AG04450 (cell line): ENCODE results near the gene CPPED1. TPM values are rescaled to one million over a fixed set of nuclear protein-coding genes. Genes with fewer than 3 reads are reported as not detected.

Experiments
- CTCF ChIA-PET: fragments of 300-600, 350-600 bp; formaldehyde crosslinking; extraction: SDS; loops from one replicate; lab custom pipeline; 2022; ENCODE audit warnings: antibody characterized with exemption, inconsistent platforms; lab: Charles Lee
- POLR2A ChIA-PET: fragments of 350-600 bp; formaldehyde crosslinking; extraction: SDS; loops from one replicate; lab custom pipeline; 2021; ENCODE audit warnings: antibody characterized with exemption, inconsistent platforms; lab: Yijun Ruan, JAX
- DNase-seq: peaks from one replicate; pipeline ENCODE4 v3.0.0-alpha.2; 2011; ENCODE audit warnings: low read depth, low spot score
- H3K27ac ChIP-seq: one replicate; pipeline ENCODE4 v1.5.1; 2012; ENCODE audit warnings: low read depth, low read length, control low read depth
- H3K27me3 ChIP-seq: one replicate; pipeline ENCODE4 v1.6.0; 2012; ENCODE audit warnings: low read length; ENCODE audit not compliant: control insufficient read depth, insufficient read depth
- H3K4me3 ChIP-seq: 2 replicates; pipeline ENCODE4 v1.5.1; 2011; ENCODE audit warnings: mild to moderate bottlenecking, low read depth, low read length, control low read depth
- H3K9me3 ChIP-seq: 2 replicates; pipeline ENCODE4 v1.5.1; 2012; ENCODE audit warnings: low read length; ENCODE audit not compliant: control insufficient read depth, insufficient read depth
- polyA minus RNA-seq: library from RNA; depleted of rRNA, polyadenylated mRNA; stranded (reverse); fragments of >200 nt; gene quantifications from 2 replicates; pipeline ENCODE4 v1.2.3, GENCODE V29; 2011; rRNA and poly(A)+ RNA removed
- polyA plus RNA-seq: library from polyadenylated mRNA; depleted of rRNA; stranded (reverse); fragments of >200 nt; gene quantifications from 2 replicates; pipeline ENCODE4 v1.2.3, GENCODE V29; 2011; rRNA removed
- TF ChIP-seq, protein P1 (sequence below): IDR thresholded peaks from 2 replicates; pipeline ENCODE4 v1.5.1; 2011; ENCODE audit warnings: low read depth, low read length, control low read depth, inconsistent platforms

The CPPED1 gene, protein sequence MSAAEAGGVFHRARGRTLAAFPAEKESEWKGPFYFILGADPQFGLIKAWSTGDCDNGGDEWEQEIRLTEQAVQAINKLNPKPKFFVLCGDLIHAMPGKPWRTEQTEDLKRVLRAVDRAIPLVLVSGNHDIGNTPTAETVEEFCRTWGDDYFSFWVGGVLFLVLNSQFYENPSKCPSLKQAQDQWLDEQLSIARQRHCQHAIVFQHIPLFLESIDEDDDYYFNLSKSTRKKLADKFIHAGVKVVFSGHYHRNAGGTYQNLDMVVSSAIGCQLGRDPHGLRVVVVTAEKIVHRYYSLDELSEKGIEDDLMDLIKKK
- polyA plus RNA-seq (6.3 and 7.7 TPM in 2 replicates), polyA minus RNA-seq (7.3 and 9.3 TPM in 2 replicates)

DNA sequence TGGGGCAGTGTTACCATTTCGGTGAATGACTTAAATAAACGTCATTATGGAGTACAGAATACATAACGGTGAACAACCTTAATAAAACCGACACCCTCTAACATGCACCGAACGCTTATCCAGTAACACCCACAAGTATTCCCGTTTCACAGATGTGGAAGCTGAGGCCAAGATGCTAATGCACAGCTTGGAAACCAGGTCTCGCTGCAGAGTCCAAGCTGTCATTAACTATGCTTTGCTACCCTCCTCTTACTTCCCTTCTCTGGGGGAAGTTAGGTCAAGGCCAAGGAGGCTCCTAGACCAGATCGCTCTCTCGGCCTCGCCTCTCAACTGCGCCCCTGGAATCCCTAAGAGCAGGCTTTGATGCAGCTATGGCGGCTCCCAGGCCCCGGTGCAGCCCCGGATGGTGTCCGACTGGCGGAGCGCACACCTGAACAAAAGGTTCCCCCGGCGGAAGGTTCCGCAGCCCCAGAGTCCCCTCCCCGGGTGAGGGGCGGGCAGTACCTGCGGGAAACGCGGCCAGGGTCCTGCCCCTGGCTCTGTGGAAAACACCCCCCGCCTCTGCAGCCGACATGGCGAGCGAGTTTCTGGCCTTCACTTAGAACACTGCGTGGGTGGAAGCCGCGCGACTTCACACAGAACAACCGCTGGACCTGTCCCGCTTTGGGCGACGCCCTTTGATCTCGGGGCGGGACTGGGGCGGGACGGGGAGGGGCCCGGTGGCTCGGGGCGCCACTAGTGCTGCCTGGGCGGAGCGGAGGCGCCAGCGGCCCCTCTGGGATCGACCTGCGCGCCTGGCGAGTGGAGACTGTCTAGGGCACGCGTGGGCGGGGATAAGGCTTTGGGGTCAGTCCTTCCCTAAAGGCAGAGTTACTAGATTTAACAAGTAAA, at the start of gene CPPED1:
TSS of gene CPPED1 (minus strand) at position 685 of the 891 bp plus-strand sequence. CDS start at position 574, 111 bp downstream.
- TF ChIP-seq, protein P1, sequence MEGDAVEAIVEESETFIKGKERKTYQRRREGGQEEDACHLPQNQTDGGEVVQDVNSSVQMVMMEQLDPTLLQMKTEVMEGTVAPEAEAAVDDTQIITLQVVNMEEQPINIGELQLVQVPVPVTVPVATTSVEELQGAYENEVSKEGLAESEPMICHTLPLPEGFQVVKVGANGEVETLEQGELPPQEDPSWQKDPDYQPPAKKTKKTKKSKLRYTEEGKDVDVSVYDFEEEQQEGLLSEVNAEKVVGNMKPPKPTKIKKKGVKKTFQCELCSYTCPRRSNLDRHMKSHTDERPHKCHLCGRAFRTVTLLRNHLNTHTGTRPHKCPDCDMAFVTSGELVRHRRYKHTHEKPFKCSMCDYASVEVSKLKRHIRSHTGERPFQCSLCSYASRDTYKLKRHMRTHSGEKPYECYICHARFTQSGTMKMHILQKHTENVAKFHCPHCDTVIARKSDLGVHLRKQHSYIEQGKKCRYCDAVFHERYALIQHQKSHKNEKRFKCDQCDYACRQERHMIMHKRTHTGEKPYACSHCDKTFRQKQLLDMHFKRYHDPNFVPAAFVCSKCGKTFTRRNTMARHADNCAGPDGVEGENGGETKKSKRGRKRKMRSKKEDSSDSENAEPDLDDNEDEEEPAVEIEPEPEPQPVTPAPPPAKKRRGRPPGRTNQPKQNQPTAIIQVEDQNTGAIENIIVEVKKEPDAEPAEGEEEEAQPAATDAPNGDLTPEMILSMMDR: no peak
- peak within 1 kb of the TSS; percentile 69 for H3K4me3 ChIP-seq
- H3K9me3 ChIP-seq: peaks cover 9% of the 10 kb centered on the region
- H3K27ac ChIP-seq: no peak within 1 kb of the TSS
- peak; percentile 55 for DNase-seq
- no peaks in the 10 kb centered on the region for H3K27me3 ChIP-seq
- CTCF ChIA-PET: interaction anchor here (0.7 kb wide), 2 partner anchors 396 to 708 kb away, joined by 3 read pairs; no protein-coding TSS in a partner anchor
- POLR2A ChIA-PET: interaction anchor here (0.6 kb wide), 1 partner anchor 279 kb away, joined by 3 read pairs; no protein-coding TSS in a partner anchor

GRCh38 chr16:12850186-12850585, 46.5 kb upstream of the CPPED1 start:
- no peak for DNase-seq
- POLR2A ChIA-PET: no interaction called here
- CTCF ChIA-PET: no interaction called here

DNA sequence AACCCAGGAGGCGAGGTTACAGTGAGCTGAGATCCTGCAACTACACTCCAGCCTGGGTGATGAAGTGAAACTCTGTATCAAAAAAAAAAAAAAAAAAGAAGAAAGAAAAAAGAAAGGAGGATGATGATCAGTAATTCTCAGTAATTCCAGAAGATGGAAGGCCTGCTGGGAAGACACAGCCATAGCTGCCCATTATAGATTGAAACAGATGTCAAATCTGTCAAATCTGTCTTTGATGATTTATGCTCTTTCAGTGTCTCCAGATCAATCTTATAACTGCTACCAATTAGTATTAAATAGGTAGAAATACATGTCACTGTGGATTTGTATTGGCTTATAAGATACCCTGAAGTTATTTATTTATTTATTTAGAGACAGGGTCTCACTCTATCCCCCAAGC, 42.9 kb upstream of the CPPED1 start:
- no peak for DNase-seq
- ChIA-PET POLR2A (no interaction called here), CTCF (interaction anchor here (0.7 kb wide), 1 partner anchor 22 kb away, joined by 3 read pairs; no protein-coding TSS in a partner anchor)

More at GRCh38 chr16:12850186-12850585, 46.5 kb upstream of the CPPED1 start:
- H3K9me3 ChIP-seq: peaks cover 21% of the 10 kb centered on the region
- TF ChIP-seq, protein P1: no peak
- H3K4me3 ChIP-seq: no peak overlapping the region
- no peak overlapping the region for H3K27ac ChIP-seq
- no peaks in the 10 kb centered on the region for H3K27me3 ChIP-seq

GRCh38 chr16:12845282-12845681, 41.6 kb upstream of the CPPED1 start:
- Histone ChIP-seq H3K27me3 (no peaks in the 10 kb centered on the region), H3K4me3 (no peak overlapping the region), H3K27ac (no peak overlapping the region), H3K9me3 (peaks cover 8% of the 10 kb centered on the region)
- ChIA-PET POLR2A (no interaction called here), CTCF (no interaction called here)
- TF ChIP-seq, protein P1: no peak
- DNase-seq: no peak

More for the DNA sequence above, 42.9 kb upstream of the CPPED1 start:
- no peak overlapping the region for H3K4me3 ChIP-seq
- H3K27ac ChIP-seq: no peak overlapping the region
- TF ChIP-seq, protein P1: no peak
- H3K27me3 ChIP-seq: no peaks in the 10 kb centered on the region
- H3K9me3 ChIP-seq: peaks cover 12% of the 10 kb centered on the region
